Activated T-helper 9 cell treated with anti-CD3 and anti-CD28 coated beads, Interleukin-2, amount 50 U/mL, for 16 hours (primary cell): Measurements from ENCODE around the gene ZC2HC1C.

Experiments used
- DNase-seq: peaks from one replicate; pipeline ENCODE4 v3.0.0-alpha.2; 2020; ENCODE audit warnings: low read depth

The ZC2HC1C gene

GRCh38 chr14:75069121-75069810 is at the start of gene ZC2HC1C:
TSS of gene ZC2HC1C (plus strand) at chr14:75069641. CDS start at chr14:75070574, 933 bp downstream.
- DNase-seq = peak; percentile 47

- DNase-seq = no peak
Observed at GRCh38 chr14:75022655-75023054, 46.8 kb upstream of the ZC2HC1C start.

GRCh38 chr14:75023108-75023507 is 46.3 kb upstream of the ZC2HC1C start:
- no peak for DNase-seq

- DNase-seq = no peak
Observed at GRCh38 chr14:75025082-75025481, 44.4 kb upstream of the ZC2HC1C start.

GRCh38 chr14:75025876-75026275 is 43.6 kb upstream of the ZC2HC1C start:
- DNase-seq = no peak

- DNase-seq = no peak
Observed at GRCh38 chr14:75030147-75030546, 39.3 kb upstream of the ZC2HC1C start.

- DNase-seq = no peak
Observed at GRCh38 chr14:75032939-75033338, 36.5 kb upstream of the ZC2HC1C start.

GRCh38 chr14:75040507-75040906 is 28.9 kb upstream of the ZC2HC1C start:
- DNase-seq = no peak

GRCh38 chr14:75040959-75041358 is 28.5 kb upstream of the ZC2HC1C start:
- no peak for DNase-seq

GRCh38 chr14:75041613-75042012 is 27.8 kb upstream of the ZC2HC1C start:
- DNase-seq = no peak

GRCh38 chr14:75042035-75042434 is 27.4 kb upstream of the ZC2HC1C start:
- DNase-seq = no peak

GRCh38 chr14:75044322-75044721 is 25.1 kb upstream of the ZC2HC1C start:
- no peak for DNase-seq

- DNase-seq = no peak
Observed at GRCh38 chr14:75044752-75045151, 24.7 kb upstream of the ZC2HC1C start.

- DNase-seq = no peak
Observed at GRCh38 chr14:75046275-75046674, 23.2 kb upstream of the ZC2HC1C start.

- no peak for DNase-seq
Observed at GRCh38 chr14:75046899-75047298, 22.5 kb upstream of the ZC2HC1C start.

- no peak for DNase-seq
Observed at GRCh38 chr14:75047506-75047905, 21.9 kb upstream of the ZC2HC1C start.

GRCh38 chr14:75048101-75048500 is 21.3 kb upstream of the ZC2HC1C start:
- DNase-seq = no peak

- no peak for DNase-seq
Observed at GRCh38 chr14:75049136-75049535, 20.3 kb upstream of the ZC2HC1C start.

- DNase-seq = no peak
Observed at GRCh38 chr14:75049731-75050201, 19.7 kb upstream of the ZC2HC1C start.

- peak; percentile 70 for DNase-seq
Observed at GRCh38 chr14:75050852-75051555, 18.4 kb upstream of the ZC2HC1C start, which contains the start of gene MLH3. TSS of gene MLH3 (minus strand) at chr14:75051467. CDS start at chr14:75049655, 1,812 bp downstream.

- no peak for DNase-seq
Observed at GRCh38 chr14:75051556-75051899, 17.9 kb upstream of the ZC2HC1C start.

- DNase-seq = no peak
Observed at GRCh38 chr14:75053396-75054291, 15.8 kb upstream of the ZC2HC1C start.
